Heart left ventricle (tissue), 16 donors: ENCODE measurements around the gene CTRB2. TPM values are rescaled to one million over a fixed set of nuclear protein-coding genes. Genes with fewer than 3 reads are reported as not detected.

Experiments
- ATAC-seq, 4 donors: fragments of 200-7000 bp; cut with Tn5 transposase; one replicate each; pipeline ENCODE4 v1.9.1; 2020 to 2022; ENCODE audit warnings: moderate library complexity in 4 of 4, mild to moderate bottlenecking in 3 of 4, moderate number of reproducible peaks in 1 of 4
- DNase-seq, 5 donors: peaks; one replicate each; pipeline ENCODE4 v3.0.0-alpha.2; 2020
- H3K27ac ChIP-seq, 12 donors: fragments of 200-600 bp; sonication (generic) in 4 of 12; one replicate each; pipeline versions ENCODE4 v1.5.0 to v1.8.0; 2016 to 2022; ENCODE audit warnings: mild to moderate bottlenecking in 2 of 12
- H3K27me3 ChIP-seq, 9 donors: fragments of 200-600 bp; sonication (generic) in 2 of 9; one replicate each; pipeline versions ENCODE4 v1.5.1 to v1.8.0; 2016 to 2022; ENCODE audit warnings: mild to moderate bottlenecking in 3 of 9
- H3K36me3 ChIP-seq, 9 donors: fragments of 200-600 bp; sonication (generic) in 2 of 9; one replicate each; pipeline versions ENCODE4 v1.5.0 to v1.8.0; 2018 to 2022; ENCODE audit warnings: mild to moderate bottlenecking in 2 of 9
- H3K4me1 ChIP-seq, 12 donors: fragments of 200-600 bp; sonication (generic) in 4 of 12; one replicate each; pipeline versions ENCODE4 v1.5.0 to v1.8.0; 2016 to 2022; ENCODE audit warnings: mild to moderate bottlenecking in 3 of 12
- H3K4me3 ChIP-seq, 12 donors: fragments of 200-600 bp; sonication (generic) in 4 of 12; one replicate each; pipeline versions ENCODE4 v1.5.0 to v1.8.0; 2017 to 2022; ENCODE audit warnings: mild to moderate bottlenecking in 9 of 12, moderate library complexity in 4 of 12
- H3K9me3 ChIP-seq, 12 donors: fragments of 200-600 bp; sonication (generic) in 4 of 12; one replicate each; pipeline versions ENCODE4 v1.5.0 to v1.8.0; 2016 to 2022; ENCODE audit warnings: mild to moderate bottlenecking in 1 of 12
- CTCF ChIP-seq, 12 donors: fragments of 200-600 bp; sonication (generic) in 4 of 12; IDR thresholded peaks; one replicate each; pipeline versions ENCODE4 v1.5.0 to v1.8.0; 2018 to 2022; ENCODE audit warnings: antibody characterized with exemption in 12 of 12, mild to moderate bottlenecking in 5 of 12
- POLR2A ChIP-seq, 2 donors: fragments of 450-650 bp; IDR thresholded peaks; one replicate each; pipeline ENCODE4 v1.6.1; 2017; ENCODE audit warnings: antibody characterized with exemption in 2 of 2, mild to moderate bottlenecking in 2 of 2, moderate library complexity in 2 of 2
- WGBS, 4 donors: extraction: QIAGEN DNeasy Blood & Tissue Kit in 2 of 4; methylation state at CpG; one replicate each; pipeline versions ENCODE4 v1.1.5 to v1.1.7; 2013 to 2018; 5-methylcytosine and 5-hydroxymethylcytosine counted together
- intact Hi-C, 10 donors: fragments of 100-400 bp; cut with DNase I; formaldehyde crosslinking; loops; one replicate each; pipeline versions ENCODE4 v1.11.1 to v1.14.2; 2022
- polyA plus RNA-seq, 2 donors: library from polyadenylated mRNA; stranded (reverse); fragments of 200-250 nt; gene quantifications; one replicate each; pipeline ENCODE4 v1.2.3, GENCODE V29; 2013
- total RNA-seq, 9 donors: library from RNA; depleted of rRNA in 2 of 9; stranded (reverse); fragments of >200 nt in 2 of 9; fragmentation: NEBNext Ultra II Directional in 3 of 9; extraction: Animal tissue kit (Norgen Biotek cat#: 25700) in 3 of 9; gene quantifications; one replicate each; pipeline versions ENCODE4 v1.1.0 to v1.2.4, GENCODE V29; 2016 to 2023
- donor health status: ischemic (EF 13 %, LVEDD 7.1; RV severe dilation, severe dysfunction).
- donor health status: healthy with polysubstance abuse.
- donor health status: DM: no; HTN: yes; CAD: no.
- donor health status: DM: no; HTN: no; CAD: no.
- donor health status: ischemic (EF 25% LVEDD 6.9; RV normal size, moderate dysfunction).
- donor health status: ischemic (EF 25% LVEDD 5.7; RV mildly dilated, moderate dysfunction).
- donor health status: healthy.
- donor health status: DM: yes; HTN: yes; CAD: no.
- donor health status: ischemic (EF 35%, LVEDD 5.7; RV mildly dilated, moderate dysfunction).
- donor health status: nonischemic (EF 11% LVEDD 7.7; RV severe dilation, severe dysfunction).
- donor health status: DM: yes; HTN: yes; CAD: no.
- donor health status: PGD.
- donor health status: ischemic (EF 29% LVEDD 5.4; RV normal size, mild dysfunction).
- donor health status: nonischemic (EF 23%, LVEDD 6.1; RV moderate dilation, normal function).

The CTRB2 gene
- total and polyA plus RNA-seq, 11 donors = 0.51 to 3.7 (median 2.5) TPM; not detected in 5

- TF ChIP-seq POLR2A (IDR thresholded peaks at IDR 0.05) = no peak
- no peak for TF ChIP-seq CTCF (IDR thresholded peaks at IDR 0.05)
Measured at GRCh38 chr16:75250809-75251279, 43.9 kb upstream of the CTRB2 start.

DNA sequence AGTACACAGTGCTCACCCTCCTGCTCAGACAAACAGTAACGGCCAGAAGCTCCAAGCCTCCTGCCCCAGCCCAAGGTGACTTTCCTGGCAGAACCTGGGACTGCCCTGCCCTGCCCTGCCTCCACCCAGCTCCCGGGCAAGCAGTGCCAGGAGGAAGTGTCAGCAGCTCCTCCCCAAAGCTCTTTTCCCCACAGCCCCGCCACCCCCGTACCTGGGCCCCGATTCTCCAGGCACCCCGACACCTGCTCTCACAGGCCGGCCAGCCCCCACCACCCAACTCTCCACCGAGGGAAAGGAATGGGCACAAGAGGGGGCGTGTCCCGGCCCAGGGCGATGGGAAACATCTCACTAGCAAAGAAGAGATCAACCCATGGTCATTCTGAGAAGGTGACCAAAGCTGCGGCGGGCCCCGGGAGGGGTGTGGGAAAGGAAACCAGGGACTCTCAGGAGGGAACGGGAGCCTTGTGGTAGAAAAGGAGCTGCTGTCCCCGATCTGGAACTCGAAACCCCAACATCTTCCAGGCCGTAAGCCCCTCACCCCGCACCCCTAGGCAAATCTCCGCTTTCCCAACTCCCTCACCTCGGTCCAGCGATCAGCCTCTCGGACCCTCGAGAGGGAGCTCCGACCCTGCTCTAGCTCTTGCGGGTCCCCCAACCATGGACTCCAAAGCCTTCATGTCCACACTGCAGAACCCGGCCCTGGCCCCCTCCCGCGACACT is 43.3 kb upstream of the CTRB2 start:
- peak overlapping the region; percentile 65 to 98 (median 88) for H3K4me3 ChIP-seq
- H3K27ac ChIP-seq = peak overlapping the region; percentile 86 to 99 (median 94)
- peaks cover 0 to 52% (median 0%) of the 10 kb centered on the region in 9 donors for H3K27me3 ChIP-seq
- intact Hi-C loops = loop anchor here in 3 of 10 donors (2.0 to 10.0 kb wide), 2 partner anchors 55 kb away; no protein-coding TSS in a partner anchor
- no peaks in the 10 kb centered on the region for H3K9me3 ChIP-seq
- H3K36me3 ChIP-seq = no peaks in the 10 kb centered on the region
- TF ChIP-seq POLR2A (IDR thresholded peaks at IDR 0.05) = no peak
- peak in 1 of 12 donors; percentile 6 for TF ChIP-seq CTCF (IDR thresholded peaks at IDR 0.05)
- peak in 3 of 5 donors; percentile 66 to 76 (median 76) for DNase-seq
- WGBS, 4 donors = 3 to 6% (median 4%) methylated on average over 25 to 29 of the region's 29 CpGs
- peak; percentile 31 to 41 (median 34) for ATAC-seq
- peaks cover 41 to 98% (median 90%) of the 10 kb centered on the region in 12 donors for H3K4me1 ChIP-seq

More at GRCh38 chr16:75250809-75251279, 43.9 kb upstream of the CTRB2 start:
- peak overlapping the region; percentile 65 to 98 (median 88) for H3K4me3 ChIP-seq
- ATAC-seq (peak in 2 of 4 donors; percentile 1 to 16), DNase-seq (peak in 2 of 5 donors; percentile 46 to 72)
- no peaks in the 10 kb centered on the region for H3K36me3 ChIP-seq
- peaks cover 0 to 52% (median 0%) of the 10 kb centered on the region in 9 donors for H3K27me3 ChIP-seq
- intact Hi-C loops = loop anchor here in 3 of 10 donors (2.0 to 10.0 kb wide), 2 partner anchors 54 kb away; no protein-coding TSS in a partner anchor
- H3K27ac ChIP-seq = peak overlapping the region; percentile 86 to 99 (median 94)
- H3K4me1 ChIP-seq = peaks cover 40 to 98% (median 90%) of the 10 kb centered on the region in 12 donors
- 1 to 2% (median 1%) methylated on average over 11 to 59 of the region's 59 CpGs for WGBS, 4 donors
- no peaks in the 10 kb centered on the region for H3K9me3 ChIP-seq

DNA sequence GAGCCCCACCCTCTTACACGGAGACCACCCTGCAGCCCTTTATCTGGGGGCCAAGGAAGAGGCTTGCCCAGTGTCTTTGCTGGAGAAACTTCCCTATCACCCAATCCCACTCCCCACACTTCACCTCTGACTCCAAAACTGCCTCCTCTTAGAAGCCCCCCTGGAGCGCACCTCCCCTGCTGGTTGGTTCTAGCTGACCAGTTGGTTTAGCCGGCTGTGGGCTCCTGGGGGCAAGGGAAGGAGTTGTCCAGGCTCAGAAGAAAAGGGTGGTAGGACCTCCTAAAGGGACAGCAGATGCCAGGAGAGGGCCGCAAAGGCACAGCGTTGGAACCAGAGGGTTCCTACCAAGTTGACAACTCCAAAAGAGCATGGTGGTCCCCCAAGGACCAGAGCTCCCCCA is 42.5 kb upstream of the CTRB2 start:
- Histone ChIP-seq H3K27ac (peak overlapping the region; percentile 86 to 99 (median 94)), H3K9me3 (no peaks in the 10 kb centered on the region), H3K36me3 (no peaks in the 10 kb centered on the region), H3K4me1 (peaks cover 45 to 98% (median 90%) of the 10 kb centered on the region in 12 donors), H3K27me3 (peaks cover 0 to 52% (median 0%) of the 10 kb centered on the region in 9 donors), H3K4me3 (peak overlapping the region in 9 of 12 donors; percentile 65 to 98 (median 91))
- TF ChIP-seq POLR2A (IDR thresholded peaks at IDR 0.05) (no peak), CTCF (IDR thresholded peaks at IDR 0.05) (no peak)
- WGBS, 4 donors = 64 to 75% (median 69%) methylated on average over 4 to 5 of the region's 5 CpGs
- ATAC-seq (no peak), DNase-seq (no peak)
- intact Hi-C loops = loop anchor here in 1 of 10 donors (5.0 kb wide), 1 partner anchor 58 kb away; no protein-coding TSS in a partner anchor
